NT2/D1 (cell line): ENCODE data around the gene TIMM29.

Experiments used
- DNase-seq: peaks from one replicate; pipeline ENCODE4 v3.0.0-alpha.2; 2011; ENCODE audit warnings: low read depth, low spot score
- H3K27me3 ChIP-seq: 2 replicates; pipeline ENCODE4 v1.6.0; 2011; ENCODE audit warnings: mild to moderate bottlenecking; ENCODE audit not compliant: insufficient read length, insufficient read depth
- H3K36me3 ChIP-seq: 2 replicates; pipeline ENCODE4 v1.6.1; 2011; ENCODE audit warnings: mild to moderate bottlenecking, low read length, mixed read lengths; ENCODE audit not compliant: insufficient read depth, insufficient read length
- H3K4me1 ChIP-seq: 2 replicates; pipeline ENCODE4 v1.5.1; 2011; ENCODE audit not compliant: insufficient read depth, insufficient read length
- H3K4me3 ChIP-seq: 2 replicates; pipeline ENCODE4 v1.5.1; 2011; ENCODE audit warnings: low read depth; ENCODE audit not compliant: insufficient read length
- H3K9ac ChIP-seq: 2 replicates; pipeline ENCODE4 v1.6.0; 2011; ENCODE audit warnings: low read depth; ENCODE audit not compliant: insufficient read length
- H3K9me3 ChIP-seq: 2 replicates; pipeline ENCODE4 v1.5.1; 2011; ENCODE audit warnings: mild to moderate bottlenecking, low read length; ENCODE audit not compliant: insufficient read depth
- SUZ12 ChIP-seq: IDR thresholded peaks from 2 replicates; pipeline ENCODE4 v1.6.1; 2011; ENCODE audit not compliant: insufficient read length, insufficient read depth; ENCODE audit errors: extremely low read depth
- YY1 ChIP-seq: IDR thresholded peaks from 2 replicates; pipeline ENCODE4 v1.6.1; 2011; ENCODE audit not compliant: insufficient read length, insufficient read depth
- ZNF274 ChIP-seq: IDR thresholded peaks from 2 replicates; pipeline ENCODE4 v1.6.1; 2011; ENCODE audit warnings: mild to moderate bottlenecking, low read depth, low read length

The TIMM29 gene

GRCh38 chr19:10888421-10888866, 40.2 kb upstream of the TIMM29 start:
- DNase-seq, result peak; percentile 73

GRCh38 chr19:10889880-10890279, 38.7 kb upstream of the TIMM29 start:
- Histone ChIP-seq H3K4me3 (no peak overlapping the region), H3K9me3 (no peaks in the 10 kb centered on the region), H3K9ac (no peak overlapping the region), H3K4me1 (peaks cover 55% of the 10 kb centered on the region), H3K36me3 (peaks cover 7% of the 10 kb centered on the region), H3K27me3 (no peaks in the 10 kb centered on the region)
- TF ChIP-seq ZNF274, result no peak
- TF ChIP-seq YY1, result no peak
- TF ChIP-seq SUZ12, result no peak
- DNase-seq, result no peak

More at GRCh38 chr19:10888421-10888866, 40.2 kb upstream of the TIMM29 start:
- H3K36me3 ChIP-seq, result no peaks in the 10 kb centered on the region
- no peak overlapping the region for H3K4me3 ChIP-seq
- peaks cover 44% of the 10 kb centered on the region for H3K4me1 ChIP-seq
- TF ChIP-seq YY1 (no peak), SUZ12 (no peak), ZNF274 (no peak)
- peak overlapping the region; percentile 81 for H3K9ac ChIP-seq
- H3K9me3 ChIP-seq, result no peaks in the 10 kb centered on the region
- H3K27me3 ChIP-seq, result no peaks in the 10 kb centered on the region

GRCh38 chr19:10891405-10892086, 37.1 kb upstream of the TIMM29 start:
- peaks cover 60% of the 10 kb centered on the region for H3K4me1 ChIP-seq
- H3K27me3 ChIP-seq, result no peaks in the 10 kb centered on the region
- H3K9me3 ChIP-seq, result no peaks in the 10 kb centered on the region
- DNase-seq, result no peak
- peak overlapping the region; percentile 29 for H3K9ac ChIP-seq
- H3K36me3 ChIP-seq, result peaks cover 7% of the 10 kb centered on the region
- no peak overlapping the region for H3K4me3 ChIP-seq
- TF ChIP-seq SUZ12 (no peak), ZNF274 (no peak), YY1 (no peak)

GRCh38 chr19:10892256-10892655, 36.4 kb upstream of the TIMM29 start:
- Histone ChIP-seq H3K4me3 (no peak overlapping the region), H3K27me3 (no peaks in the 10 kb centered on the region), H3K36me3 (peaks cover 7% of the 10 kb centered on the region), H3K4me1 (peaks cover 56% of the 10 kb centered on the region), H3K9me3 (no peaks in the 10 kb centered on the region), H3K9ac (peak overlapping the region; percentile 17)
- DNase-seq, result no peak
- TF ChIP-seq SUZ12 (no peak), ZNF274 (no peak), YY1 (no peak)

GRCh38 chr19:10894911-10895213, 33.7 kb upstream of the TIMM29 start:
- no peak overlapping the region for H3K9ac ChIP-seq
- H3K4me3 ChIP-seq, result no peak overlapping the region
- peaks cover 46% of the 10 kb centered on the region for H3K4me1 ChIP-seq
- H3K9me3 ChIP-seq, result no peaks in the 10 kb centered on the region
- H3K36me3 ChIP-seq, result peaks cover 12% of the 10 kb centered on the region
- TF ChIP-seq ZNF274 (no peak), SUZ12 (no peak), YY1 (no peak)
- DNase-seq, result no peak
- no peaks in the 10 kb centered on the region for H3K27me3 ChIP-seq

GRCh38 chr19:10895363-10895762, 33.2 kb upstream of the TIMM29 start:
- TF ChIP-seq ZNF274, result no peak
- TF ChIP-seq YY1, result no peak
- Histone ChIP-seq H3K4me3 (no peak overlapping the region), H3K27me3 (no peaks in the 10 kb centered on the region), H3K9me3 (no peaks in the 10 kb centered on the region), H3K9ac (no peak overlapping the region), H3K36me3 (peaks cover 12% of the 10 kb centered on the region), H3K4me1 (peaks cover 46% of the 10 kb centered on the region)
- no peak for DNase-seq

GRCh38 chr19:10895920-10896319, 32.7 kb upstream of the TIMM29 start:
- no peak for DNase-seq
- Histone ChIP-seq H3K9ac (no peak overlapping the region), H3K36me3 (peaks cover 12% of the 10 kb centered on the region), H3K9me3 (no peaks in the 10 kb centered on the region), H3K4me1 (peaks cover 44% of the 10 kb centered on the region), H3K4me3 (no peak overlapping the region), H3K27me3 (no peaks in the 10 kb centered on the region)
- no peak for TF ChIP-seq SUZ12
- TF ChIP-seq YY1, result no peak
- TF ChIP-seq ZNF274, result no peak
